Astrocyte of the hippocampus (primary cell): ENCODE measurements around the gene SLC9B1.

ENCODE experiments used
- DNase-seq: peaks from one replicate; pipeline ENCODE4 v3.0.0; 2011; ENCODE audit warnings: low read depth, low spot score

The SLC9B1 gene

GRCh38 chr4:103019308-103020124 is at the start of gene SLC9B1:
SLC9B1 (minus strand) TSS chr4:103019705; CDS start chr4:102991711, 27,994 bp downstream.
- DNase-seq: peak; percentile 99

DNA sequence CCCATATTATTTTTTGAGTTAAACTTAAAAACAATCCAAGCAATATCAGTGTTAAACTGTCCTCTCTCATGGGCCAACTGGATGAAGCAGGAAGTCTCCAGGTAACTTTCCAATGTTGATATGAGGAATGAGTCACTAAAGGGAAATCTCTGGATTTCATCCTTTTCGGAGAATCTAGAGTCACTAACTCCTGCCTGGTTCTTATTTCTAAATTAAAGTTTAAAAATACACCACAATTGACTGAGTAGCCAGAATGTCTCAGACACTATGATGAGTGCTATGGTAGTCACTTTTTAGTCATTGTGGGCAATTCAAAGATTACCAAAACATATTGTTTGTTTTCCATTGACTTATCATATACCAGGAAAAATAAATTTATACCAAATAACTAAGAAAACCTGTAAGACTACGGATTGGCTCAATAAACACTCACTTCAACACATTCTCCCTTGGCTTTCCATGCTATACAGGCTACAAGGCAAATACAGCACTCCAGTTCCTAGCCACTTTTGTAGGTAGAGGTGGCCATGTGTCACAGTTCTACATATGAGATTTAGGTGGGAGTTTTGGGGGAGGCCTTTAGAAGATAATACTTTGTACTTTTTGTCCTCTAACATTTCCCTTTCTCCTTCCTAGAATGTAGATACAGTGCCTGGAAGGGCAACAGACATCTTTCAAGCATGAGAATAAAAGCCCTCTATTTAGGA is 48.5 kb upstream of the SLC9B1 start:
- DNase-seq: no peak

- DNase-seq: no peak
These were observed 41.1 kb upstream of the SLC9B1 start for GRCh38 chr4:103060453-103061148.

DNA sequence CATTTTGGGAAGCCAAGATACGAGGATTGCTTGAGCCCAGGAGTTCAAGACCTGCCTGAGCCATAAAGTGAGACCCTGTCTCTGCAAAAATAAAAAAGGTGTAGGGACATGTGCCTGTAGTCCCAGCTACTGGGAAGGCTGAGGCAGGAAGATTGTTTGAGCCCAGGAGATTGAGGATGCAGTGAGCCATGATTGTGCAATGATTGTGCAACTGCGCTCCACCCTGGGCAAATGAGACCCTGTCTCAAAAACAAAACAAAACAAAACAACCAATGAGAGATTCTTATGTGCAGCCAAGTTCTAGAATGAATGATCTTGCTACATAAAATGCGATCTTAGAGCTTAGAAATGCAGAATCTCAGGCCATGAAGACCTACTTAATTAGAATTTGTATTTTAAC is 34.5 kb upstream of the SLC9B1 start:
- DNase-seq: no peak

DNA sequence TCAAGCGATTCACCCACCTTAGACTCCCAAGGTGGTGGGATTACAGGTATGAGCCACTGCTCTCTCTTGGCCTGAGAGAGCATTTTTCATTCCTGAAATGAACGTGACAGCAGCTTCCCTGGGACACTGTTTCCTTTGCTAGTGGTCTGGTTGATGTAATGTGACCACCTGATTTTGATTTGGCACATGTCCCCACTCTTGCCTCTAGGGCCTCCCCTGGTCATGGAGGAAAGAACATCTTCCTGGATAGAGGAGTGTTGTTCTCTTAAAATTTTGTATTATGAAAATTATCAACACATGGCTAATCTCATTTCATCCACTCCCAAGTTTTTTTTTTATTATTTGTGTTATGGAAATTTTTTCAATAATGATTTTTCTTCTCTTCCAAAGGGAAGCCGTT is 33.3 kb upstream of the SLC9B1 start:
- DNase-seq: no peak

GRCh38 chr4:103052145-103052544 is 32.6 kb upstream of the SLC9B1 start:
- DNase-seq: no peak

DNA sequence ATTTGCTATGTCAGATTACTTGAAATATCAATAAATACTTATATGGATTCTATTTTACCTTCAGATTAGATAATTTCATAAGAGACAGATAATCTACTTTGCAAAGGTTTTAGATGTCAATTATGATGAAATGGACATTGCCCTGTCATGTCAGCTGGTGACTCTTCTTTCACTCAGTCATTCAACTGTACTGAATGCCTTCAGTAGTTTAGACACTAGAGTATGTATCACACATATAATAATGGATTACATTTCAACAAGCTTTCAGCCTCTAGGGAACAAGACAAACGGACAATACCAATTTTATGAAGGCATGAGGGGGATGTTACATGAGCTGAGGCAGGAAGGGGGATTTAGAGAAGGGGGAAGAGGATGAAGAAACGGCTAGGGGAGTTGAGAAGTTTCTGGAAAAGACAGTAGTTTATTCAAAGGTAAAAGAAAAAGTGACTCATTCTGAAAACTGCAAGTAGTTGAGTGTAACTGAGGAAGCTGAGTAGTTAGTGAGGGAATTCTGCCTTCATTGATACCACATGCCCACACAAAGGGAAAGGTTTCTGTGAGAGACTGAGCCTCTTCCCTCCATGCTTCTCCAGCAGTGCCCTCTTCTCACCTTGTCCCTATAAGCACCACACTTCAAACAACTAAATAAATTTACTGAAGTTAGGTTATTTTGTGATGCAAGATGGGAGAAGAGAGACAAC is 31.4 kb upstream of the SLC9B1 start:
- DNase-seq: no peak

GRCh38 chr4:103046416-103047290 is 27.1 kb upstream of the SLC9B1 start:
- peak; percentile 49 for DNase-seq

DNA sequence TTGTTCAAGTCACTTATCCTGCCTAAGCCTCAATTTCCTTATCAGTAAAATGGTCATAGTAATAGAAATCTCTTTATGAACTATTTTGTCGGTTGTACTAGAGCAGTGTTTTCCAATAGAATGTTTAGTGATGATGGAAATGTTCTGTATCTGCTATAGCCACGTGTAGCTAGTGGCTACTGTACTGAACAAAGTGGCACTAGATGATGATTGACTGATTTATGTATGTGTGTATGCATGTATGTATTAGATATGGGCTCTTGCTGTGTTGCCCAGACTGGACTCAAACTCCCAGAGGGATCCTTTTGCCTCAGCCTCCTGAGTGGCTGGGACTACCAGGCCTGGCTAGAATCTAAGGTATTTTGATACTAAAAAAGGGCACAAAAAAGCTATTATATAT is 24.7 kb upstream of the SLC9B1 start:
- DNase-seq: no peak

- DNase-seq: no peak
These were observed 16.7 kb upstream of the SLC9B1 start for GRCh38 chr4:103036169-103036568.

DNA sequence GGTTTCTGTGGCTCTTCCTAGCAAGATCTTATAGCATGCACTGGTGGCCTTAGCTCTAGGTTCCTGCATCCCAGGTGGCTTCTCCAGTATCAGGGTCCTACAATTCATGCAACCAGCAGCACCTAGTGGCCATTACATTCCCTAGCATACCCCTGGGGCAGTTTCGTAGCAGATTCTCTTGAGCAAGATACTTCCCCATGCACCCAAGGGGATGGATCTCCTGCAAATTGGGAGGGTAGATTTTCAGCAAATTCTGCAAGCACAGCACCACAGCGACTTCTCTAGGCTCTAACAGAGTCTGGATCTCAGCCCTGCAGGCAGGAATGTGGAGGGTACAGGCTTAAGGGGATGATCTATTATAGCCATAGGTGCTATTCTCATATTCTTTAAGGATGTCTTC is 13.1 kb upstream of the SLC9B1 start:
- peak; percentile 24 for DNase-seq

- no peak for DNase-seq
These were observed 11.3 kb upstream of the SLC9B1 start for GRCh38 chr4:103030791-103031190.

- DNase-seq: no peak
These were observed 9.8 kb upstream of the SLC9B1 start for GRCh38 chr4:103029300-103029699.

DNA sequence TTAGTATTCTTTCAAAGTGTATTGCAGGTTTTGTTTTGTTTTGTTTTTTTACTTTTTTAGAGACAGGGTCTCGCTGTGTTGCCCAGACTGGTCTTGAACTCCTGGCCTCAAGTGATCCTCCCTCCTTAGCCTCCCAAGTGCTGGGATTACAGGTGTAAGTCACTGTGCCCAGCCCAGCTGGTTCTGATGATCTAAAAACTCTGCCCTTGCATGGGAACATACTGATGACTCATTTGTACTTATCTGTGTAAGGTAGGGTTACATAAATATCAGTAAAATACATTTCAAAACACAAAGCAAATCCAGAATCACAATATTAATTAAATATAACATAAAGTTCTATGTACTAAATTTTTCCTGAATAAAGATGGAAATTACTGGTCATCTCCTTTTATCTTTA is 7.4 kb upstream of the SLC9B1 start:
- DNase-seq: no peak

GRCh38 chr4:103024996-103025395 is 5.5 kb upstream of the SLC9B1 start:
- DNase-seq: no peak

DNA sequence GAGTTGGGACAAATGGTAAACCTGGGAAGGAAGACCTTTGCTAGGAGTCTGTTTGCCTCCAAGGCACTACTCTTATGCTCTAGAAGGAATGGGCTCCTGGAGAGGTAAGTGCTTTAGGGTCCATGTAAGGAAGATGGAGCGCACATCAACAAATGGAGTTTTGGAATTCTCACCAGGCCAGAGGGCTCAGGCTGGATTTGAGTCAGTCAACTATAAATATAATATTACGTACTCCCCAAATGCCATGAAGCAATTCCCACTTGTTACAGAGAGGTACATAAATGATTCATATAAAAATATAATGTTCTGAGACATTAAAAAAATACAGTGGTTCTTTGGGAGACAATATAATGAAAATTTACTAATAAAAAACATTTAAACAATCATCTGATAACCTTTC is 1.6 kb upstream of the SLC9B1 start:
- no peak for DNase-seq

DNA sequence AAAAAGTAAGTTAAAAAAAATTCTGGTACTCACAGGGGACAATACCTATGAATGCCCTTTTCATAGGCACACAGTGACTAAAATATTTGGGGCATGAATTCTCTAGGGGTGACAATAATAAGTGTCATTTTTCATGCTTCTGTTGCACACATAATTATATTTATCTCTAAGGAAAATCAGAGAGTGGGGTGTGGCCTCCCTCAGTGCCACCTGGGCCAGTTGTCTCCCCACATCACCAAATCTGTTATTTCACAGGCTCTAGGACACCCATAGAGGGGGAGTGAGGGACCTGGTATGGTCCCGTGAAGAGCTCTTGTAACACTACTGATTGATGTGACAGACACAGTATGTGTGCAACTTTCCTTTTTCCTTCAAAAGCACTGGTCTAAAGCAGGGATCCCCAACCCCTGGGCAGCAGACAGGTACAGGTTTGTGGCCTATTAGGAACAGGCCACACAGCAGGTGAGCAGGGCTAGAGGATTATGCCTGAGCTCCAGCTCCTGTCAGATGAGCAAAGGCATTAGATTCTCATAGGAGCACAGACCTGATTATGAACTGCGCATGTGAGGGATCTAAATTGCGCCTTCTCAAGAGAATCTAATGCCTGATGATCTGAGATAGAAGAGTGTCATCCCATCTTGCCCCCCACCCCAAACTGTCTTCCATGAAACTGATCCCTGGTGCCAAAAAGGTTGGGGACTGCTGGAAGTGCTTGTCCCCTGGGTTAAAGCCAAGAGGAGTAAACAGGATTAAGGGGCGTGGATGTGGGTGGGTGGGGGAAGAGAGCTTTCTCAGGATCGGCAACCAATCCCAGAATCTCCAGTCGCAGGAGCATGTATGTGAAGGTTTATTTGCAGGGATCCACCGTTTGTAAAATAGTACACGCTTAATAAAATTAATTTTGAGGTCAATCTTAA is 856 bp downstream of the SLC9B1 start:
- peak; percentile 3 for DNase-seq

DNA sequence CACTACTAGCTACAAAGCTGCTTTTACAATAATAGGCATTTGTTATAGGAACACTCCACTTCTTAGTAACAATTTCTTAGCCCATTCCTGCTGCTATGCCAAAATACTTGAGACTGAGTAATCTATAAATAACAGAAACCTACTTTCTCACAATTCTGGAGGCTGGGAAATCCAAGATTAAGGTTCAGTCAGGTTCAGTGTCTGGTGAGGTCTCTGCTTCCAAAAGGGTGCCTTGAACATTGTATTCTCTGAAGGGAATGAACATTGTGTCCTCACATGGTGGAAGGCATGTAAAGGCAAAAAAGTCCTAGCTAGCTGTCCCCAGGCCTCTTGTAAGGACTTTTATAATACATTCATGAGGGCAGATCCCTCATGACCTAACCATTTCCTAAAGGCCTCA is 7.0 kb downstream of the SLC9B1 start:
- DNase-seq: peak; percentile 20

GRCh38 chr4:103012060-103012459 is 7.4 kb downstream of the SLC9B1 start:
- peak; percentile 74 for DNase-seq
